ENCODE data around the gene APOL3.

GRCh38 chr22:36184433-36185025 is 24.0 kb upstream of the APOL3 start:
- TF ChIP-seq CTCF (IDR thresholded peaks at IDR 0.05; ENCODE audit: low read length) (no peak), EZH2 (IDR thresholded peaks at IDR 0.05; ENCODE audit: borderline replicate concordance, low read length) (no peak)
